Chondrocyte (in vitro differentiated cells): ENCODE measurements around the gene CNTNAP5. TPM values are rescaled to one million over a fixed set of nuclear protein-coding genes. Genes with fewer than 3 reads are reported as not detected.

Experiments used
- DNase-seq: peaks from one replicate; pipeline ENCODE4 v3.0.0; 2021; ENCODE audit warnings: mixed read lengths, low spot score
- H3K27ac Mint-ChIP-seq: one replicate; pipeline ENCODE4 v1.8.0; 2021; ENCODE audit warnings: mild to moderate bottlenecking, moderate library complexity, mixed read lengths; ENCODE audit not compliant: unreplicated experiment
- H3K27me3 Mint-ChIP-seq: 2 replicates; pipeline ENCODE4 v1.8.0; 2021; ENCODE audit warnings: low read depth, mixed read lengths
- H3K36me3 Mint-ChIP-seq: 2 replicates; pipeline ENCODE4 v1.8.0; 2021; ENCODE audit warnings: low read depth, mixed read lengths
- H3K4me1 Mint-ChIP-seq: 2 replicates; pipeline ENCODE4 v1.8.0; 2021; ENCODE audit warnings: low read depth, mild to moderate bottlenecking, mixed read lengths
- H3K4me3 Mint-ChIP-seq: one replicate; pipeline ENCODE4 v1.8.0; 2021; ENCODE audit warnings: mild to moderate bottlenecking, moderate library complexity, mixed read lengths; ENCODE audit not compliant: unreplicated experiment
- H3K9me3 Mint-ChIP-seq: 2 replicates; pipeline ENCODE4 v1.8.0; 2021; ENCODE audit warnings: low read depth, mixed read lengths
- CTCF ChIP-seq: fragments of 200-600 bp; sonication (generic); IDR thresholded peaks from 2 replicates; pipeline ENCODE4 v1.5.0; 2021; ENCODE audit warnings: antibody characterized with exemption, mild to moderate bottlenecking, moderate library complexity
- total RNA-seq: library from RNA; stranded (reverse); gene quantifications from 3 replicates; pipeline ENCODE4 v1.2.1, GENCODE V29; 2021

CNTNAP5 gene
- total RNA-seq, 1 donor from 2014 or later, result not detected

- no peak for DNase-seq
- Mint-ChIP-seq H3K27me3 (no peaks in the 10 kb centered on the region), H3K9me3 (peaks cover 10% of the 10 kb centered on the region), H3K36me3 (no peaks in the 10 kb centered on the region), H3K4me3 (no peak overlapping the region), H3K4me1 (no peaks in the 10 kb centered on the region), H3K27ac (no peak overlapping the region)
- no peak for TF ChIP-seq CTCF
These were observed 508.3 kb downstream of the CNTNAP5 start for GRCh38 chr2:124533226-124533954.

- H3K9me3 Mint-ChIP-seq, result peaks cover 12% of the 10 kb centered on the region
- no peak for DNase-seq
- TF ChIP-seq CTCF, result no peak
- no peaks in the 10 kb centered on the region for H3K27me3 Mint-ChIP-seq
- no peak overlapping the region for H3K4me3 Mint-ChIP-seq
- H3K36me3 Mint-ChIP-seq, result no peaks in the 10 kb centered on the region
- H3K27ac Mint-ChIP-seq, result no peak overlapping the region
- H3K4me1 Mint-ChIP-seq, result no peaks in the 10 kb centered on the region
These were observed 508.9 kb downstream of the CNTNAP5 start for GRCh38 chr2:124534028-124534427.

- Mint-ChIP-seq H3K27ac (no peak overlapping the region), H3K4me3 (no peak overlapping the region), H3K27me3 (no peaks in the 10 kb centered on the region), H3K4me1 (no peaks in the 10 kb centered on the region), H3K36me3 (no peaks in the 10 kb centered on the region), H3K9me3 (peaks cover 14% of the 10 kb centered on the region)
- no peak for TF ChIP-seq CTCF
- DNase-seq, result no peak
These were observed 510.7 kb downstream of the CNTNAP5 start for GRCh38 chr2:124535816-124536215.

- no peaks in the 10 kb centered on the region for H3K27me3 Mint-ChIP-seq
- H3K9me3 Mint-ChIP-seq, result peaks cover 14% of the 10 kb centered on the region
- no peaks in the 10 kb centered on the region for H3K36me3 Mint-ChIP-seq
- H3K4me1 Mint-ChIP-seq, result no peaks in the 10 kb centered on the region
- no peak overlapping the region for H3K27ac Mint-ChIP-seq
- no peak overlapping the region for H3K4me3 Mint-ChIP-seq
- no peak for DNase-seq
- TF ChIP-seq CTCF, result no peak
These were observed 511.5 kb downstream of the CNTNAP5 start for GRCh38 chr2:124536591-124536990.

GRCh38 chr2:124538549-124538948, 513.5 kb downstream of the CNTNAP5 start:
- no peak for DNase-seq
- Mint-ChIP-seq H3K9me3 (peaks cover 19% of the 10 kb centered on the region), H3K36me3 (no peaks in the 10 kb centered on the region), H3K27me3 (no peaks in the 10 kb centered on the region), H3K27ac (no peak overlapping the region), H3K4me1 (no peaks in the 10 kb centered on the region), H3K4me3 (no peak overlapping the region)
- TF ChIP-seq CTCF, result no peak
